ENCODE results near the gene HIBADH. TPM values are rescaled to one million over a fixed set of nuclear protein-coding genes. Genes with fewer than 3 reads are reported as not detected.
"Not testable (repeated sequence)": the region's sequence is repeated elsewhere in the genome, so short reads cannot be mapped to it uniquely, and the experiment has no call there.

The HIBADH gene
- polyA plus RNA-seq, 3 donors from 2014 or later: 24.9 to 41.1 (median 28.4) TPM

- DNase-seq: no peak
Observed at GRCh38 chr7:27640884-27641574, 21.7 kb downstream of the HIBADH start.

GRCh38 chr7:27639851-27640250 lies 22.8 kb downstream of the HIBADH start:
- H3K9me3 Mint-ChIP-seq: no peaks in the 10 kb centered on the region
- no peak overlapping the region for H3K27ac Mint-ChIP-seq
- DNase-seq: no peak
- H3K27me3 Mint-ChIP-seq (ENCODE audit: low read depth in 3 of 3): peaks cover 0 to 4% (median 0%) of the 10 kb centered on the region in 3 donors
- H3K4me3 Mint-ChIP-seq: no peak overlapping the region
- peaks cover 21 to 33% of the 10 kb centered on the region in 2 donors for H3K4me1 Mint-ChIP-seq
- peaks cover 0 to 20% (median 14%) of the 10 kb centered on the region in 3 donors for H3K36me3 Mint-ChIP-seq

More at GRCh38 chr7:27640884-27641574, 21.7 kb downstream of the HIBADH start:
- Mint-ChIP-seq H3K27me3 (ENCODE audit: low read depth in 3 of 3) (peaks cover 0 to 3% (median 0%) of the 10 kb centered on the region in 3 donors), H3K36me3 (peaks cover 0 to 21% (median 14%) of the 10 kb centered on the region in 3 donors), H3K9me3 (no peaks in the 10 kb centered on the region), H3K4me3 (peak overlapping the region in 4 of 5 donors; percentile 9 to 59 (median 36)), H3K27ac (peak overlapping the region in 5 of 6 donors; percentile 12 to 21 (median 13)), H3K4me1 (peaks cover 15 to 29% of the 10 kb centered on the region in 2 donors)

- not testable (repeated sequence) for H3K4me3 Mint-ChIP-seq; DNase-seq; H3K9me3 Mint-ChIP-seq; H3K27me3 Mint-ChIP-seq (ENCODE audit: low read depth in 3 of 3)
- Mint-ChIP-seq H3K27ac (peak overlapping the region in 1 of 6 donors; percentile 45), H3K36me3 (peaks cover 0 to 18% (median 18%) of the 10 kb centered on the region in 3 donors), H3K4me1 (peaks cover 21 to 33% of the 10 kb centered on the region in 2 donors)
Observed at GRCh38 chr7:27639048-27639447, 23.6 kb downstream of the HIBADH start.

- no peaks in the 10 kb centered on the region for H3K9me3 Mint-ChIP-seq
- H3K27ac Mint-ChIP-seq: no peak overlapping the region
- peaks cover 15 to 26% of the 10 kb centered on the region in 2 donors for H3K4me1 Mint-ChIP-seq
- H3K36me3 Mint-ChIP-seq: peaks cover 4 to 22% (median 12%) of the 10 kb centered on the region in 3 donors
- no peak overlapping the region for H3K4me3 Mint-ChIP-seq
- no peak for DNase-seq
- peaks cover 0 to 5% (median 2%) of the 10 kb centered on the region in 3 donors for H3K27me3 Mint-ChIP-seq (ENCODE audit: low read depth in 3 of 3)
Observed at GRCh38 chr7:27636326-27637006, 26.2 kb downstream of the HIBADH start.

- DNase-seq: no peak
- no peaks in the 10 kb centered on the region for H3K9me3 Mint-ChIP-seq
- H3K4me3 Mint-ChIP-seq: no peak overlapping the region
- H3K36me3 Mint-ChIP-seq: peaks cover 4 to 22% (median 11%) of the 10 kb centered on the region in 3 donors
- peaks cover 0 to 5% (median 2%) of the 10 kb centered on the region in 3 donors for H3K27me3 Mint-ChIP-seq (ENCODE audit: low read depth in 3 of 3)
- peaks cover 8 to 20% of the 10 kb centered on the region in 2 donors for H3K4me1 Mint-ChIP-seq
- H3K27ac Mint-ChIP-seq: no peak overlapping the region
Observed at GRCh38 chr7:27635728-27636127, 27.0 kb downstream of the HIBADH start.

GRCh38 chr7:27634671-27635493 lies 27.8 kb downstream of the HIBADH start:
- H3K9me3 Mint-ChIP-seq: no peaks in the 10 kb centered on the region
- no peak for DNase-seq
- no peak overlapping the region for H3K4me3 Mint-ChIP-seq
- H3K27me3 Mint-ChIP-seq (ENCODE audit: low read depth in 3 of 3): peaks cover 0 to 5% (median 2%) of the 10 kb centered on the region in 3 donors
- peaks cover 8 to 20% of the 10 kb centered on the region in 2 donors for H3K4me1 Mint-ChIP-seq
- peaks cover 4 to 22% (median 14%) of the 10 kb centered on the region in 3 donors for H3K36me3 Mint-ChIP-seq
- H3K27ac Mint-ChIP-seq: no peak overlapping the region

GRCh38 chr7:27633062-27633461 lies 29.6 kb downstream of the HIBADH start:
- no peak for DNase-seq
- Mint-ChIP-seq H3K36me3 (peaks cover 4 to 15% (median 15%) of the 10 kb centered on the region in 3 donors), H3K4me1 (peaks cover 6 to 20% of the 10 kb centered on the region in 2 donors), H3K9me3 (no peaks in the 10 kb centered on the region), H3K4me3 (no peak overlapping the region), H3K27ac (no peak overlapping the region), H3K27me3 (ENCODE audit: low read depth in 3 of 3) (peaks cover 0 to 2% (median 2%) of the 10 kb centered on the region in 3 donors)

- H3K4me3 Mint-ChIP-seq: no peak overlapping the region
- H3K4me1 Mint-ChIP-seq: peaks cover 6 to 15% of the 10 kb centered on the region in 2 donors
- no peaks in the 10 kb centered on the region for H3K9me3 Mint-ChIP-seq
- no peak overlapping the region for H3K27ac Mint-ChIP-seq
- DNase-seq: no peak
- peaks cover 0 to 2% (median 2%) of the 10 kb centered on the region in 3 donors for H3K27me3 Mint-ChIP-seq (ENCODE audit: low read depth in 3 of 3)
- peaks cover 4 to 16% (median 12%) of the 10 kb centered on the region in 3 donors for H3K36me3 Mint-ChIP-seq
Observed at GRCh38 chr7:27631391-27631790, 31.3 kb downstream of the HIBADH start.

- peaks cover 0 to 6% (median 0%) of the 10 kb centered on the region in 6 donors for H3K9me3 Mint-ChIP-seq
- no peak overlapping the region for H3K27ac Mint-ChIP-seq
- DNase-seq: no peak
- H3K27me3 Mint-ChIP-seq (ENCODE audit: low read depth in 3 of 3): no peaks in the 10 kb centered on the region
- no peaks in the 10 kb centered on the region for H3K4me1 Mint-ChIP-seq
- H3K4me3 Mint-ChIP-seq: no peak overlapping the region
- H3K36me3 Mint-ChIP-seq: peaks cover 3 to 25% (median 25%) of the 10 kb centered on the region in 3 donors
Observed at GRCh38 chr7:27627146-27627545, 35.5 kb downstream of the HIBADH start.

- Mint-ChIP-seq H3K27ac (no peak overlapping the region), H3K9me3 (peaks cover 16 to 34% (median 30%) of the 10 kb centered on the region in 6 donors), H3K27me3 (ENCODE audit: low read depth in 3 of 3) (no peaks in the 10 kb centered on the region), H3K4me1 (no peaks in the 10 kb centered on the region), H3K36me3 (peaks cover 38 to 70% (median 54%) of the 10 kb centered on the region in 3 donors), H3K4me3 (no peak overlapping the region)
- no peak for DNase-seq
Observed at GRCh38 chr7:27619492-27619891, 43.2 kb downstream of the HIBADH start.

GRCh38 chr7:27617651-27618381 lies 44.9 kb downstream of the HIBADH start:
- H3K27ac Mint-ChIP-seq: no peak overlapping the region
- H3K4me1 Mint-ChIP-seq: no peaks in the 10 kb centered on the region
- H3K27me3 Mint-ChIP-seq (ENCODE audit: low read depth in 3 of 3): no peaks in the 10 kb centered on the region
- no peak overlapping the region for H3K4me3 Mint-ChIP-seq
- DNase-seq: no peak
- H3K9me3 Mint-ChIP-seq: peaks cover 16 to 34% (median 30%) of the 10 kb centered on the region in 6 donors
- H3K36me3 Mint-ChIP-seq: peaks cover 38 to 64% (median 43%) of the 10 kb centered on the region in 3 donors

GRCh38 chr7:27616914-27617548 lies 45.7 kb downstream of the HIBADH start:
- H3K27ac Mint-ChIP-seq: no peak overlapping the region
- H3K36me3 Mint-ChIP-seq: peaks cover 36 to 56% (median 38%) of the 10 kb centered on the region in 3 donors
- DNase-seq: no peak
- no peaks in the 10 kb centered on the region for H3K27me3 Mint-ChIP-seq (ENCODE audit: low read depth in 3 of 3)
- no peaks in the 10 kb centered on the region for H3K4me1 Mint-ChIP-seq
- no peak overlapping the region for H3K4me3 Mint-ChIP-seq
- H3K9me3 Mint-ChIP-seq: peaks cover 16 to 32% (median 29%) of the 10 kb centered on the region in 6 donors

Measured in immature natural killer cell (primary cell).